Stimulated activated CD4-positive, alpha-beta T cell treated with anti-CD3 and anti-CD28 coated beads, Interleukin-1b, Interleukin-23, amount 100 ng/mL, for 24 hours (primary cell): ENCODE measurements around the gene TBC1D4.

ENCODE experiments used
- DNase-seq, 4 experiments: peaks; one replicate each; pipeline ENCODE4 v3.0.0-alpha.2; 2020; ENCODE audit warnings: low read depth in 4 of 4, low spot score in 1 of 4

TBC1D4 gene

DNA sequence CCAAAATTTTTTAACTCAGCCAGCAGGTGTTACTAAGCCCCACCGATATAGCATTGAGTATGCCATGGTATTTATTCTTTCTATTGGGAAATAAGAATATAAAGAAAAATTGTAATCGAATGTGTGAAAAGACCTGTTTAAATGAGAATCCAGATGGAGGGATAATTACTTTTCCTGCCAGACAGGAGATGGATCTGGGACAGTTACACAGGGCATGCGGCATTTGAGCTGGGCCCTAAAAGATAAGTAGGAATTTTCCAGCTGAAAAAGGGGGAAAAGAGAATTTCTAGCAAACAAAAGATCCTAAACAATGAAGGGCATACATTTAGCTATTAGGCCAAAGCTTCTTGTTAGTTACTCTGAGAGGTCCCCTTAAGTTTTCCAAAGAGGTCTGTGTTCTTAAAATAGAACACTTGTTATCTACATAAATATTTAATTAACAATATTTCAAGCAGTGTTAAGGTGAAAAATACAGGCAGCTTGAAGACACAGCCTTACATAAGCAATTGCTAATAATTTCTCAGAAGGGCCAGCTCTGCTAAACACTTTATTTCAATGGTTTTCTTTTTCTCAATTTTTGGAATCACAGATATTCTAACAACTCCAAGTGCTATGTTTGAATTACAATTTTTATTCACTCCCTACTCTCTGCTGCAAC lies 63.7 kb downstream of the TBC1D4 start:
- no peak for DNase-seq

DNA sequence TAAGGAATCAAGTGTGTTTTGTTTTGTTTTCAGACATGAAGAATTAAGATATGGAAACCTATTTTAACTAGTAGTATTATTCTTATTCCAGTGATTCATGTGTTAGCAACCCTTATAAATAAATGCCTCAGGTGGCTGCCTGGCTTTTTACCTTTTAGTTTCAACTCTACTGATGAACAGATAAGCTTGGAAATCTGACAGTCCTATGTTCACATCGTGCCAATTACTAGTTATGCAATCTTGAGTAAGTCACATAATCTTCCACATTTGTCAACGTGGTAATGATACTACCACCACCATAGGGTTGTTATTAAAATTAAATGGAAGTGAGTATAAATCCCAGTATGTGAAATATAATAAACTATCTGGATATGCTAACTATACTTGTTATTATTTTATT lies 64.3 kb downstream of the TBC1D4 start:
- DNase-seq: no peak

DNA sequence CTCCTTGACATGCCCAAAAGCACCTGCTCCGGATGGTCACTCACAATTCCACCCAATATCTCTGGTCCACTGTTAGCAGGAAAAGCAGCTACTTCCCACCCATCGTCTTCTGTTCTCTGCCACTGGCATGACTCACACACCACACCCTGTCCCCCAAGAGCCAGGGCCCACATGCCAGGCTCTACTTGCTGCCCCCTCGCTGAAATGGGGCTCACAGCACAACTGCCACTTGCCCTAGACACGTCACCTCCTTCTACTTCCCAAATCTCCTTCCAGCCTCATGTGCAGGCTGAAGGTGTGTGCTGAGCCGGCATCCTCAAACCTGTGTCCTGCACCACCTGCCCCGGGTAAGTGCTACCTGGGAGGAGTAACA lies 65.0 kb downstream of the TBC1D4 start:
- no peak for DNase-seq

DNA sequence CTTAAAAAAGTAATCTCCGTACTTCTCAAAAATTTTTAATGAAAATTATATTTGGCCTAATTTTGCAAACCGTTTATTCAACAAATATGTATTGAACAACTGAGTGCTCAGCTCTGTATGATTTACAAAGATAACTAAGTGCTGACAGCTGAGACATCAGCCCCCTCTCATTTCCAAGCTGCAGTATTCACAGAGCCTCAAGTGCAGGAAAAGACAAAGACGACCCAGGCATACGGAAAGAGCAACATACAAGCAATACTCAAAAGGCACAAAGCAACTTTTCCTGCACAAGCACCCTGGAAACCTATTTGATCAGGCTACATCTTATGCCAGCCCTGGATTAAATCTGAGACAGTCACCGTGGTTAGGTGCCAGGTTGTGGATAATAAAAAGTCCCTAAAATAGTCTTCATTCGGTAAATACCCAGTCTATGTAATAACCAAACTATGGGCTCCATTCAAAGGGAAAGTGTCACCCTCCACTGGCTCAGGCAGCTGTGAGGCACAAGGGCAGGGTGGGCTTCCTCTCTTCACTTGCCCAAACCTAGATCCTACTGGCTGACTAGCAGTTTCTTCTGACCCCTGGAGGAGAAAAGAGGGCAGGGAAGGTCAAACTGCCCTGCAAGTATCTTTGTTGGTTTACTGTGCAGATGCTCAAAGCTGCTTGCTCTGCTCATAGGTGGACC lies 65.5 kb downstream of the TBC1D4 start:
- DNase-seq: no peak

DNA sequence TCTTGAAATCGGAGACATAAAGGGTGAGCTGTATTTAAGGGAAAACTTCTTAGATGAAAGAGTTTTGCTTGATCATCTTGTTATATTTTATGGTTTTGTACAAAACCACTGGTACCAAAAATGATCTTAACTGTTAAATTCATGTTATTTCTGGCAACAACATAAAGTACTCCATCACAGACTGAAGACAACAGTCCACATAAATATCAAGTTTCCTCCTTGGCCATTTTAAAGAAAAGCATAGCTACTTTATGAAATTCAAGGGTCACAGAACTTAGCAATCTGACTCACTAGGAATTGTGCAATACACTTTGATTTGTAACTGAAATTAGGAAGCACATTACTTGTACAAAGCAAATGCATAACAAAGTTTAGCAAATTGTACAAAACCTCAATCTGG lies 66.3 kb downstream of the TBC1D4 start:
- no peak for DNase-seq

DNA sequence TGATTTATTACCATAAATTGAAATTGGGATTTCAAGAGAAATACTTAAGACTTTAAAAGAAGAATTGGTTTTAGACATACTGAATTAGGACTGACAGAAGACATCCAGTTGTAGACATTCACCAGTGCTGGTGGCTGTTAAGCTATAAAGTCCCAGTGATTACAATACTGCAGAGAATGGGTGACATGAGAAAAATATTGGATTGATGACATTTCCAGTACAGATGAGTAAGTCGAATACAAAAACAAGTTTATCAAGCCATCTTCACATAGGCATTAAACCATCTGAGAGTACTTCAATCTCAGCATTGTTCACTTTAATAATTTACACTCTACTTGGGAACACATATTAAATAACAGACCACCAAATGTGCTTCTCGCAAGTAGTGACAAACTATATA lies 66.8 kb downstream of the TBC1D4 start:
- DNase-seq: no peak

DNA sequence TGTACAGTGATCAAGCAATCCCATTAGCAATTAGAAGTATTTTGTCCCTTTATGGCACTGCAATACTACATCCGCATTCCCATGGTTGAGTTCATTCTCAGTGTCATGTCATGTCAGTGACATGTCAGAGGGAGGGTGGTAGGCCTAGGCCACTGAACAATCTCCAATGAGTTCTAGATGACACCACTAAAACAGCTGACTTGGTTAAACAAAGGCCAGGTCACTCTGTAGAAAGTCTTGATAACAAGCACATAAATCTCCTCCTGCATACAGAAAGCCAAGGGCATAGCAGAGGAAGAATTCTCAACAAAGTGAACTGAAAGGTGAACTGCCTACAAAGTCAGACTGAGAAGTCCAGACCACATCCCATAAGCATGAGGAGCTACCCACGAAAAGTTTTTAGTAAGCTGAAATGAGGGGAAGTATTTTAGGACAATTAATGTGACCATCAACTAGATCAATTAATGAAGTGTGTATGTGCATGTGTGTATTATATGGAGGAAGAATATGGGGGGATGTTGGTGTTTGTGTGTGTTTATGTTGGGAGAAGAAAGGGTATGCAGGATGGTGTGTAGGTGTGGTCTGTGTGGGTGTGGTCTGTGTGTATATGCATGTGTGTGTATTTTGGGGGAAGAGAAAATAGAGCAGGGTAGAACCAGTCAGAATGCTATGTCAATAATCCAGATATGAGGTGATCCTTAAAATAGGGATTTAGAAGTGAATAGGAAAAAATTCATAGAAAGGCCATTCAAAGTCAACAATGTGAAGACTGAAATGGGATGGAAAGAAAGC lies 67.7 kb downstream of the TBC1D4 start:
- DNase-seq: no peak

DNA sequence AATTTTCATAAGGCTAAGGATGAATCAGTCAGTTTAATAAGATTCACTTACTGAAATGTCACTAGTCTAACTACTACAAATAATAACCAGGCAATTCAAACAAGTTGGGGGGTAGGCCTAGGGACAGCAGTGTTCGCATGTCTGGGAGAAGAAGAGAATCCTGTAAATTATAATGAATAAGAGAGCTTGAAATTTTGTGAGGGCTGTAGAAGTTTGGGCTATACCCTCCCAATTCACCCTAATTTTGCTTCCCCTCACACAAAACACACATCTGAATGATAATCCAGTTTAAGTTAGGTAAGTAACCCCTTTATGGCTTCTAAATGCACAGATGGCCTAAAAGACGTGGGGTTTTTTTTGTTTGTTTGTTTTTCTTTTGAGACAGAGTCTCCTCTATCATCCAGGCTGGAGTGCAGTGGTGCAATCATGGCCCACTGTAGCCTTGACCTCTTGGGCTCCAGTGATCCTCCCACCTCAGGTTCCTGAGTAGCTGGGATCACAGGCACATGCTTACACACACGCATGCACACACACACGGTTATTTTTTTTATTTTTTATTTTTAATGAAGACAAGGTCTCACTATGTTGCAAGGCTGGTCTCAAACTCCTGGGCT lies 69.9 kb downstream of the TBC1D4 start:
- no peak for DNase-seq

DNA sequence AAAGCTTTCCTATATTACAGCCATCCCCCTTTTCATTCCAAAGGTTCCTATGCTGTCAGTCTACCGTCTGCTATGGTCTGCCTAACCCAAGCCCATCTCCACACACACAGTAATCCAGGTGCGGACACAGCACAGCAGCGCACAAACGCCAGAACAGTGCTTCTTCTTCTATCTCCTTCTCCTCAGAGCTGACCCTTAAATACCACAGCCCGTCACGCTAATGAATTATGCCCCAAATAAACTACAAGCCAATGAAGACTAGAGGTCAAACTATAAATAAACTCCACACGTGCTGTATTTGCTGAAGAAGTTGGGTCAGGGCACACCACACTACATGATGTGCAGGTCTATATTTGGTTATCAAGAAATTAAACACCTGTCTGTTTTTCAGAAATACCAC lies 71.8 kb downstream of the TBC1D4 start:
- no peak for DNase-seq

DNA sequence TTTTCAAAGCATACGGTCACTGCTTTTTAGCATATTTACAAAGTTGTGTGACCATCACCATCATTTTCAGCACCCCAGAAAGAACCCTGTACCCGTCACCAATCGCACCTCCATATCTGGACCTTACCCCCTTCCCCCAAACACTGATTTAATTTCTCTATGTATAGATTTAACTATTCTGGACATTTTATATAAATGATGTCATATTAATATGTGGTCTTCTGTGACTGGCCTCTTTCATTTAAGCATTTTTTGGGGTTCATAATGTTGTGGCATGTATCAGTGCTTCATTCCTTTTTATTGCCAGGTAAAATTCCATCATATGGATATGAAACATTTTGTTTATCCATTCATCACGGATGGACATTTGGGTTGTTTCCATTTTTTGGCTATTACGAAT lies 74.0 kb downstream of the TBC1D4 start:
- DNase-seq: no peak

DNA sequence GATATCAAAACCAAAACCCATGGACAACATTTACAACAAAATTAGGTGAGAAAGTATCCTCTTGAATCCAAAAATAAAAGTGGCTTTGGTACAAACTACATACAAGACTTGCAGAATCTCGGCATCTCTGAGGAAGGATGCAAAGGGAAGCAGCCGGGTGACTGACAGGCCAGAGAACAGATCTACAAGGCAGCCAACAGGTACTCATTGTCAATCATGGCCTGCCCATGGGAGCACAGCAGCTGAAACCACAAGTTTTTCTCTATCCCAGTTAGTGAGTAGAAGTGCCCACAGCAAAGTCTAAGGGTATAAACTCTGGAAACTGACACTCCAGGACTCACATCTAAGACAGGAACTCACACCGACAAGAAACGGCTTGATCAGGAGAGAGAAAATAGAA lies 74.5 kb downstream of the TBC1D4 start:
- DNase-seq: no peak

DNA sequence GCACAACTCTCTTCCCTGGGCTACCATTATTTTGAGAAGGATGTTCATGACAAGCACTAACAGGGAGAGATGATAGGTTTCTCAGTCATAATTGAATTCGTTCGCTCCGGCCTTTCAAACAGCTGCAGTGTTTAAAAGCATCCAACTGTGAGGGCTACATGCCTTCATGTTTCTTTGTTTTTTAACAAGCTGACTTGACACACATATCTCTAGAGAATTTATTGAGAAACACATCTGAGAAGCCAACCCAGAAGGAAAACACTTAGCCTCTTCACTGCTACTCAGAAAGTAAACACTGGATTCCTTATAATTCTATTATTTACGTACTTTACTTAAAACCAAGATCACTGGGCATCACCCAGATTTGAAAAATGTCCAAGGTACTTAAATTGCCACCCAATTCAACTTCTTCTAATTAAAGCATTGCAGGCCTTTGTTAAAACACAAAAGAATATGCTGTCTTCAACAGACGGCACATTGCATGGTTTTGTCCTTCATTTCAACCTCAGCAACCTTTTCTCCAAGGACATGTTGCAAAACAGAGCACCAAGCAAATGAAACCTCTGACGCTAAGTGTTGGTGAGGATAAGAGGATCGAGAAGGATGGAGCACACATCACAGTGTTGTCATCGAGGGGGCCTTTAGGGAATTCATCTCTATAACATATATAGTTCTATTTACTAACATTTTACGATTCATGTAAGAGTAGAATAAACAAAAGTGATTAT lies 75.8 kb downstream of the TBC1D4 start:
- no peak for DNase-seq

DNA sequence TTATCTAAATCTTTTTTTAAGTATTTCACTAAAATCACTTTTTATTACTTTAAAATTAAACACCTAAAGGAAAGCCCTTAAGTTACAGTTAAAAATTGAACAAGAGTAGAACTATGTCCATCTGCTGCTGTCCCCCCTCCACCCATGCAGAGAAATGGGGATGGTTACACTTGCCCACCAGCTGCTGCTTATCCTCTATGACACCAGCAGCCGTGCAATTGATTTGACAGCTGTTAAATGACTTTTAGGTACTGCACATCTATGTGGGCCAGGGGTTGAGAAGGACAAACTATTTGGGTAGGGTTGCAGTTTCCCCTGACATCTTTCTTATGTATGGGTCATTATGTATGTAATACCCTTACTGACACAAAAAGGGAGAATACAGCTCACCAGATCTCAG lies 77.2 kb downstream of the TBC1D4 start:
- DNase-seq: no peak

DNA sequence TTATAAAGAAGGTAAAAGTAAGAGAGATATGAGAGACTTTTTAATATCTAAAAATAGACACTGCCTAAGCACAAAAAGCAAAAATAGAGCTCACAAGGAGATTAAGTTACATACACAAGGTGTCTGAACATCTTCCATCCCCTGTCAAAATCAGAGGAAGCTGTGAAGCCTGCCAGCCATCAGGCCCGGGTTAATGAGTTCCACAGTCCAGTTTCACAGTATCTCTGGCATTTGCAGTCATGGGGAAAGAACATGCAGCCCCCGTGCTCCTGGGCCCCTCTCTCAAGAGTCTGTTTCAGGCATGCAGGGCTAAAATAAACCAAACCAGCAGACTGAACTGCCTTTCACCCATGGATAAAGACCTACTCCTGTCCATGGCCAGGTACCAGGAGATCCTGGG lies 79.2 kb downstream of the TBC1D4 start:
- no peak for DNase-seq

DNA sequence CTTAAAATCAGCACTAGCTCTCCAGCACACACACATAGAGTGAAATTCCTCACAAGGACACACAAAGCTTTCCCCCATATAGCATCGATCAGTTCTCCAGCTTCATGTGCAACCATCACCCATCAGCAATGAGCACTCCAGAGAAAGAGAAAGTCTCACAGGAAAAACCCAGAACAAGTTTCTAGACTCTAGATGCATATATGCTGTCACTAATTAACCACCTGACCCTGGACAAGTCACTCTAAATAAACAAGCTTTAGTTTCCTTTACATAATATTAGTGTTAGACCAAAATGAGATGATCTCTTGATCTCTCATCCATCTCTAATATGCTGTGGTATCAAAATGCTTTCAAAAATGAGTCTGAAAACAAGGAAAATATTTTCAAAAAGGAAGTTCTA lies 81.2 kb downstream of the TBC1D4 start:
- no peak for DNase-seq

DNA sequence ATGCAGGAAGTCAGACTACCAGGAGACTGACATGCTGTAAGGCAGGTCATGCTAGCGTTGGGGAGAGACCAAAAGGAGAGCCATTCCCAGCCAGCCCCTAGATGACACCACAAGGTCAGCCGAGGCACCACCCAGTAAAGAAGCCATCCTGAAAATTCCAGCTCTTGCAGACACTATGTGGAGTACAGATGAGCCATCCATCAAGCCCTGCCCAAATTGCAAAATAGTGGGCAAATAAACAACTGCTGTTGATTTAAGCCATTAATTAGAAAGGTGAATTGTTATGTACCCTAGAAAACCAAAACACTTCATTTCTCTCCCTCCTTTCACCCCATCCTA lies 82.1 kb downstream of the TBC1D4 start:
- no peak for DNase-seq

DNA sequence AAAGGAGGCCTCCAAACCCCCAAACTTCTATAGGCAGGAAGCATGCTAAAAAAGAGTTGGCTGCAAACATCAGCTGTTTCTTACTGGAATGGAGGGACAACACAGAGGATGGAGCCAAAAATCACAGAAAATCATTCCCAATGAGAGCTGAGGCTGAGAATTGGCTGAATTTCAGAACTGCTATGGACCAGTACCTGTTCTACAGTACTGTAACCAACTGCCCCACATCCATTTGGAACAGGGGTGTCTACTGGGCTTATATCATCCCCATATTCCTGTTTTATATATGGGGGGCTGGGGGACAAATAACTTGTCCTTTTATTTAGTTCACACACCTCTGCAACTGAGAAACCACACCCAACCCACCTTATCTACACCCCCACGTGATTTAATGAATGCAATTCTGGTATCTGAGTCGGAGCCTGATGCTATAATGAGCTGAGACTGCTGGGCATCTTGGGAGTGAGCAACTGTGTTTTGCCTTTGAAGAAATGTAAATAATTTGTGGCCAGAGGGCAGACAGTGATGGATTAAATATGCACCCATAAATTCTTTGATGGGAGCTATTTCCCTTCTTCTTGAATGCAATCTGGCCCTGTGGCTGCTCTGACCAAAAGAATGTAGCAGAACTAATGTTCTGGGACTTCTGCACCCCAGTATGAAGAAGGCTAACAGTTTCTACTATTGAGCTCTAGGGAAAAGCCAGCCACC lies 82.6 kb downstream of the TBC1D4 start:
- no peak for DNase-seq

DNA sequence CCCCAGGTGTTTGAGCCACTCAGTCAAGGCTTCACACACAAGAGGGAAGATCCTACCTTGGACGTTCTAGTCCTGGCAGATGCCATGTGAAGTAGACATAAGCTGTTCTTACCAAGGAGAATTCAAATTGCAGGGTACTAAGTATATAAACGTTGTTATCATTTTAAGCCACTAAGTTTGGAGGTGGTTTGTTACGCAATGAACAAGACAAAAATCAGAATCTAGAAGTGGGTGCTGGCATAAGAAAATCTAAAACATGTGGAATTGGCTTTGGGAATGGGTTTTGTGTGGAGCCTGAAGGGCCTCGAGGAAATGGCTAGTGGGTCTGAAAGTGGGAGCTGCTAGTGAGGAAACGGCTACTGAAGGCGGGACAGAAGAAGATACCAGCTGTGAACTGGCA lies 83.9 kb downstream of the TBC1D4 start:
- no peak for DNase-seq

DNA sequence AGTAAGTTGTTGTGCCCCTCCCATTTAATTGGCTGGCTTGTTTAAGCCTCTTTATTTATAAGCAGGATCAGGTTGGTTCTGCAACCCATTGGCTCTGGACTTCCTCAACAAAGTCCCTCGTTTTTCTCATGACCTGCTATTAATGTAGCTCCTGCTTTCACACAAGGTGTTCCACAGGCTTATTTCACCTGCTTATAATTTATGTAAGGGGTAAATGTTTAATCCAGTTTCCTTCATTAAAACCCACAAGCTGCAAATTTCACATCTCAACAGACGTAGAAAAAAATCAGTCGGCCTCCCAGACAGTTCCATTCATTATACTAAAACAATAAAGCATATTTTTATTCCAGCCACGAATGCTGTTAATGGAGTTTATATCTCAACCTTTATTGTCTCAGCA lies 86.1 kb downstream of the TBC1D4 start:
- no peak for DNase-seq

DNA sequence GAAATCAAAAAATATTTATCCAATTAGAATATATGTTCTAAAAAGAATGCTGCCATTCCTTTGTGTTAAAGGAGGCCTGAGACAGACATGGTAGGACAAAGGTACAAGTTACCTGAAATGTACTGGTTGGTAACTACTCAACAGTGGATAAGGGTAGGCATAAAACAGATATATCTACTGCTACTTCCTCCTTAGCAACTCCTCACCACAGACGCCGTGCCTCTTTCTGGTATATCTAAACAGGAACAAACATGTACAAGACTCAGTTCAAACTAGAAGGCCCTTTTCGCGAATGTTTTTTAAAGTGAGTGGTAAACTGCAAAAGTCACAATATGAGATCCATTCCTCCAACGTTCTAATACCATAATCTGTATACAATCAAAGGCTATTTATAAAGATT lies 86.9 kb downstream of the TBC1D4 start:
- DNase-seq: no peak
